ENCODE results near the gene ZNF491. TPM values are rescaled to one million over a fixed set of nuclear protein-coding genes. Genes with fewer than 3 reads are reported as not detected.

Gene ZNF491
- total and polyA plus RNA-seq, 9 of the 15 experiments (the other 6 are each of a cell fraction or from before 2014, with no cell fraction given): 0.19 to 0.95 (median 0.39) TPM; not detected in 1

DNA sequence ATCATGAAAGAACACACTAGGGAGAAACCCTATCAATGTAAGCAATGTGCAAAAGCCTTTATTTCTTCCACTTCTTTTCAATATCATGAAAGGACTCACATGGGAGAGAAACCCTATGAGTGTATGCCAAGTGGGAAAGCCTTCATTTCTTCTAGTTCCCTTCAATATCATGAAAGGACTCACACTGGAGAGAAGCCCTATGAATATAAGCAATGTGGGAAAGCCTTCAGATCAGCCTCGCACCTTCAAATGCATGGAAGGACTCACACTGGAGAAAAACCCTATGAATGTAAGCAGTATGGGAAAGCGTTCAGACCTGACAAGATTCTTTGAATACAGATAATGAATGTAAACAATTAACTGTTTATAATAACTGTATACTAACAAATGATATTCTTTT lies 35.2 kb downstream of the ZNF491 start:
- 98% methylated on average over 2 of the region's 2 CpGs for WGBS (ENCODE audit: insufficient coverage, low coverage, missing lambda C conversion rate)
- peaks cover 61% of the 10 kb centered on the region for H3K36me3 ChIP-seq (ENCODE audit: control insufficient read depth, insufficient read depth, low read length)
- H3K79me2 ChIP-seq (ENCODE audit: control insufficient read depth, insufficient read depth, low read length): no peaks in the 10 kb centered on the region; the same call in 2 of the 3 replicates
- DNase-seq (ENCODE audit: extremely low read depth in 1 of 4, low spot score in 3 of 4): no peak
- ChIA-PET POLR2A (no interaction called here), CTCF (ENCODE audit: low intra/inter-chr PET ratio) (no interaction called here)
- TF ChIP-seq ZNF274 (IDR thresholded peaks at IDR 0.05; ENCODE audit: borderline replicate concordance, low read depth, low read length): peak; percentile 53; the same call in 1 of the 2 replicates
- TF ChIP-seq ZNF75A (CRISPR knock-in tag; IDR thresholded peaks at IDR 0.05): peak; percentile 95
- TF ChIP-seq JUN (IDR thresholded peaks at IDR 0.05; ENCODE audit: borderline replicate concordance, low read depth, low read length): 0 out of 2 replicates have a peak, but pooled peaks have one; percentile 23
- TF ChIP-seq JUN (CRISPR knock-in tag; IDR thresholded peaks at IDR 0.05; ENCODE audit: borderline replicate concordance): no peak
- no peak for TF ChIP-seq CEBPG (CRISPR knock-in tag; IDR thresholded peaks at IDR 0.05)
- no peak for TF ChIP-seq CEBPG (tag; conservative IDR thresholded peaks at IDR 0.05 in 1 of 2, IDR thresholded peaks at IDR 0.05 in 1 of 2)
- 0 out of 2 replicates have a peak, but pooled peaks have one; percentile 29 for TF ChIP-seq SOX6 (IDR thresholded peaks at IDR 0.05)
- TF ChIP-seq, protein P1, sequence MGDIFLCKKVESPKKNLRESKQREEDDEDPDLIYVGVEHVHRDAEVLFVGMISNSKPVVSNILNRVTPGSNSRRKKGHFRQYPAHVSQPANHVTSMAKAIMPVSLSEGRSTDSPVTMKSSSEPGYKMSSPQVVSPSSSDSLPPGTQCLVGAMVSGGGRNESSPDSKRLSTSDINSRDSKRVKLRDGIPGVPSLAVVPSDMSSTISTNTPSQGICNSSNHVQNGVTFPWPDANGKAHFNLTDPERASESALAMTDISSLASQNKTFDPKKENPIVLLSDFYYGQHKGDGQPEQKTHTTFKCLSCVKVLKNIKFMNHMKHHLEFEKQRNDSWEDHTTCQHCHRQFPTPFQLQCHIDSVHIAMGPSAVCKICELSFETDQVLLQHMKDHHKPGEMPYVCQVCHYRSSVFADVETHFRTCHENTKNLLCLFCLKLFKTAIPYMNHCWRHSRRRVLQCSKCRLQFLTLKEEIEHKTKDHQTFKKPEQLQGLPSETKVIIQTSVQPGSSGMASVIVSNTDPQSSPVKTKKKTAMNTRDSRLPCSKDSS (IDR thresholded peaks at IDR 0.05; ENCODE audit: low read depth, partially characterized antibody): peak; percentile 66
- peak; percentile 53; the same call in 1 of the 2 replicates for TF ChIP-seq ZEB2 (IDR thresholded peaks at IDR 0.05)
- no peak for TF ChIP-seq TAF9B (IDR thresholded peaks at IDR 0.05; ENCODE audit: partially characterized antibody)
- TF ChIP-seq TRIM24 (IDR thresholded peaks at IDR 0.05): peak in 1 of 2 experiments; percentile 40; a peak in 1 of 4 replicates
- TF ChIP-seq CBX5 (IDR thresholded peaks at IDR 0.05; ENCODE audit: borderline replicate concordance, low read depth): peak; percentile 63; the same call in 1 of the 2 replicates
- peak; percentile 31 for TF ChIP-seq POLR2B (IDR thresholded peaks at IDR 0.05; ENCODE audit: low read depth, partially characterized antibody)
- peak in 1 of 2 experiments; percentile 76; a peak in 2 of 3 replicates for TF ChIP-seq CBX3 (IDR thresholded peaks at IDR 0.05; ENCODE audit: borderline replicate concordance in 1 of 2, low read length in 2 of 2)
- TF ChIP-seq, protein P2, sequence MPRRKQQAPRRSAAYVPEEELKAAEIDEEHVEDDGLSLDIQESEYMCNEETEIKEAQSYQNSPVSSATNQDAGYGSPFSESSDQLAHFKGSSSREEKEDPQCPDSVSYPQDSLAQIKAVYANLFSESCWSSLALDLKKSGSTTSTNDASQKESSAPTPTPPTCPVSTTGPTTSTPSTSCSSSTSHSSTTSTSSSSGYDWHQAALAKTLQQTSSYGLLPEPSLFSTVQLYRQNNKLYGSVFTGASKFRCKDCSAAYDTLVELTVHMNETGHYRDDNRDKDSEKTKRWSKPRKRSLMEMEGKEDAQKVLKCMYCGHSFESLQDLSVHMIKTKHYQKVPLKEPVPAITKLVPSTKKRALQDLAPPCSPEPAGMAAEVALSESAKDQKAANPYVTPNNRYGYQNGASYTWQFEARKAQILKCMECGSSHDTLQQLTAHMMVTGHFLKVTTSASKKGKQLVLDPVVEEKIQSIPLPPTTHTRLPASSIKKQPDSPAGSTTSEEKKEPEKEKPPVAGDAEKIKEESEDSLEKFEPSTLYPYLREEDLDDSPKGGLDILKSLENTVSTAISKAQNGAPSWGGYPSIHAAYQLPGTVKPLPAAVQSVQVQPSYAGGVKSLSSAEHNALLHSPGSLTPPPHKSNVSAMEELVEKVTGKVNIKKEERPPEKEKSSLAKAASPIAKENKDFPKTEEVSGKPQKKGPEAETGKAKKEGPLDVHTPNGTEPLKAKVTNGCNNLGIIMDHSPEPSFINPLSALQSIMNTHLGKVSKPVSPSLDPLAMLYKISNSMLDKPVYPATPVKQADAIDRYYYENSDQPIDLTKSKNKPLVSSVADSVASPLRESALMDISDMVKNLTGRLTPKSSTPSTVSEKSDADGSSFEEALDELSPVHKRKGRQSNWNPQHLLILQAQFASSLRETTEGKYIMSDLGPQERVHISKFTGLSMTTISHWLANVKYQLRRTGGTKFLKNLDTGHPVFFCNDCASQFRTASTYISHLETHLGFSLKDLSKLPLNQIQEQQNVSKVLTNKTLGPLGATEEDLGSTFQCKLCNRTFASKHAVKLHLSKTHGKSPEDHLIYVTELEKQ (CRISPR knock-in tag; IDR thresholded peaks at IDR 0.05): no peak
- peak; percentile 80 for TF ChIP-seq TRIM28 (IDR thresholded peaks at IDR 0.05)
- no peak for TF ChIP-seq SLC30A9 (CRISPR knock-in tag; IDR thresholded peaks at IDR 0.05)
- TF ChIP-seq RBM25 (IDR thresholded peaks at IDR 0.05; ENCODE audit: low read depth, low read length, severe bottlenecking): peak; percentile 55
- H3K4me2 ChIP-seq (ENCODE audit: insufficient read depth, low read length): no peak overlapping the region
- H3K27me3 ChIP-seq (ENCODE audit: control insufficient read depth in 2 of 2, insufficient read depth in 2 of 2, low read length in 2 of 2): no peaks in the 10 kb centered on the region
- no peak overlapping the region for H3K4me3 ChIP-seq
- H4K20me1 ChIP-seq (replicated peaks; ENCODE audit: control insufficient read depth, insufficient read depth, low read length): no peaks in the 10 kb centered on the region
- H3K9me3 ChIP-seq (replicated peaks; ENCODE audit: control insufficient read depth, insufficient read depth, low read depth, low read length): peaks cover 43% of the 10 kb centered on the region
- no peak overlapping the region for H3K27ac ChIP-seq (ENCODE audit: extremely low read depth, low read depth, low read length)
- no peak overlapping the region for H2AFZ ChIP-seq (ENCODE audit: low read depth, low read length)
- H3K9ac ChIP-seq (ENCODE audit: insufficient read depth in 1 of 2, low read depth in 2 of 2, low read length in 2 of 2): no peak overlapping the region
- no peak for FAIRE-seq
- ATAC-seq: no peak
- H3K9me1 ChIP-seq (ENCODE audit: control insufficient read depth, insufficient read depth, low read length): no peaks in the 10 kb centered on the region
- no TSS peak for BruUV-seq (replicated peaks)
- in situ Hi-C loops (cut with MboI) (no loop called here), intact Hi-C loops (cut with micrococcal nuclease) (no loop called here)
- H3K4me1 ChIP-seq (replicated peaks in 1 of 2; ENCODE audit: control insufficient read depth in 2 of 2, insufficient read depth in 2 of 2, low read length in 2 of 2): peaks cover 4 to 7% of the 10 kb centered on the region in 2 experiments; a peak in 3 of 5 replicates

Data from K562 (cell line).